ENCODE data around the gene PDAP1.

PDAP1 gene

GRCh38 chr7:99375070-99375807 lies 33.2 kb downstream of the PDAP1 start:
- no peak for TF ChIP-seq CTCF (IDR thresholded peaks at IDR 0.05; ENCODE audit: extremely low read depth, missing control alignments)
- peak; percentile 87 for DNase-seq (ENCODE audit: low spot score)

GRCh38 chr7:99374111-99375064 lies 34.0 kb downstream of the PDAP1 start, which contains the start of gene ARPC1B:
Gene ARPC1B, plus strand, starts transcription at chr7:99374730. Its CDS starts 10,985 bp downstream, at chr7:99385715.
- TF ChIP-seq CTCF (IDR thresholded peaks at IDR 0.05; ENCODE audit: extremely low read depth, missing control alignments), result no peak
- DNase-seq (ENCODE audit: low spot score), result peak; percentile 99

- no peak for DNase-seq (ENCODE audit: low spot score)
- no peak for TF ChIP-seq CTCF (IDR thresholded peaks at IDR 0.05; ENCODE audit: extremely low read depth, missing control alignments)
These were observed 35.0 kb downstream of the PDAP1 start for GRCh38 chr7:99373091-99374066.

GRCh38 chr7:99372275-99373090 lies 35.9 kb downstream of the PDAP1 start:
- no peak for DNase-seq (ENCODE audit: low spot score)
- no peak for TF ChIP-seq CTCF (IDR thresholded peaks at IDR 0.05; ENCODE audit: extremely low read depth, missing control alignments)

GRCh38 chr7:99371376-99371920 lies 36.9 kb downstream of the PDAP1 start:
- no peak for DNase-seq (ENCODE audit: low spot score)

More at GRCh38 chr7:99371376-99371920, 36.9 kb downstream of the PDAP1 start:
- TF ChIP-seq CTCF (IDR thresholded peaks at IDR 0.05; ENCODE audit: extremely low read depth, missing control alignments), result no peak
